ENCODE results near the gene FSTL5. TPM values are rescaled to one million over a fixed set of nuclear protein-coding genes. Genes with fewer than 3 reads are reported as not detected.

Gene FSTL5
- total RNA-seq, 1 experiment from 2014 or later: not detected

DNA sequence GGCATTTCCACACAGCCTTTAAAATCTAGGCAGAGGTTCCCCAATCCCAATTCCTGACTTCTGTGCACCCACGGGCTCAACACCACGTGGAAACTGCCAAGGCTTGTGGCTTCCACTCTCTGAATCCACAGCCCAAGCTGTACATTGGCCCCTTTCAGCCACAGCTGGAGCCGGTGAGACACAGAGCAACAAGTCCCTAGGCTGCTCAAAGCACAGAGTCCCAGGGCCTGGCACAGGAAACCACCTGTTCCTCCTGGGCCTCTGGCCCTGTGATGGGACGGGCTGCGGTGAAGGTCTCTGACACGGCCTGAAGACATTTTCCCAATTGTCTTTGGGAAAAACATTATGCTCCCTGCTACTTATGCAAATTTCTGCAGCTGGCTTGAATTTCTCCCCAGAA lies 500.0 kb downstream of the FSTL5 start:
- no peaks in the 10 kb centered on the region for H3K9me3 Mint-ChIP-seq
- WGBS (ENCODE audit: extremely low coverage, insufficient read length, low lambda C conversion rate): no CpG with 5 or more reads among the region's 6 CpGs
- H4K5ac ChIP-seq (ENCODE audit: insufficient read length, low read depth, low read length): no peak overlapping the region

More for the DNA sequence above, 500.0 kb downstream of the FSTL5 start:
- Histone ChIP-seq H3T11ph (ENCODE audit: low read length) (no peak overlapping the region), H2BK120ac (ENCODE audit: low read depth, low read length, poor library complexity, severe bottlenecking) (no peak overlapping the region), H3K23me2 (ENCODE audit: insufficient read length, low read depth, low read length, poor library complexity, severe bottlenecking) (no peaks in the 10 kb centered on the region), H3K9ac (ENCODE audit: extremely low read depth, insufficient read length, low read length) (no peak overlapping the region), H3K18ac (ENCODE audit: insufficient read length, low read depth, low read length) (no peak overlapping the region), H2BK15ac (ENCODE audit: low read depth, low read length) (no peak overlapping the region), H3K4ac (ENCODE audit: low read depth, low read length) (no peak overlapping the region), H3K79me1 (ENCODE audit: insufficient read depth, low read depth, low read length, poor library complexity, severe bottlenecking) (no peaks in the 10 kb centered on the region), H2AFZ (ENCODE audit: low read length) (no peak overlapping the region), H3K27ac (ENCODE audit: insufficient read length, low read depth, low read length) (no peak overlapping the region), H3K79me2 (ENCODE audit: insufficient read depth, low read length) (no peaks in the 10 kb centered on the region), H3K27me3 (ENCODE audit: insufficient read depth, low read length) (no peaks in the 10 kb centered on the region), H2BK5ac (ENCODE audit: insufficient read length, low read length) (no peak overlapping the region), H4K8ac (replicated peaks; ENCODE audit: insufficient read length, low read depth, low read length) (no peak overlapping the region), H2BK12ac (ENCODE audit: insufficient read length, low read depth, low read length) (no peak overlapping the region), H2AK5ac (ENCODE audit: insufficient read length, low read length) (no peak overlapping the region), H3K9me3 (ENCODE audit: control insufficient read depth, low read depth, low read length) (no peaks in the 10 kb centered on the region), H3K4me1 (ENCODE audit: insufficient read depth, low read length) (no peaks in the 10 kb centered on the region), H3K23ac (ENCODE audit: insufficient read length, low read depth, low read length) (no peak overlapping the region), H3K14ac (ENCODE audit: insufficient read depth, low read length) (no peak overlapping the region), H4K91ac (ENCODE audit: insufficient read length, low read depth, low read length) (no peak overlapping the region), H3K56ac (ENCODE audit: insufficient read length, low read depth, low read length) (no peak overlapping the region), H3K4me2 (ENCODE audit: insufficient read depth, insufficient read length, low read length) (no peak overlapping the region), H2BK20ac (ENCODE audit: low read depth, low read length, poor library complexity, severe bottlenecking) (no peak overlapping the region), H4K20me1 (ENCODE audit: control insufficient read depth, insufficient read depth, insufficient read length) (no peaks in the 10 kb centered on the region)
- no peaks in the 10 kb centered on the region for H3K36me3 Mint-ChIP-seq (ENCODE audit: insufficient read depth in 1 of 3, low read depth in 3 of 3)
- H3K4me1 Mint-ChIP-seq: peaks cover 0 to 4% of the 10 kb centered on the region in 2 experiments; a peak in 1 of 4 replicates
- H3K4me3 Mint-ChIP-seq: no peak overlapping the region
- H3K27me3 Mint-ChIP-seq (ENCODE audit: low read depth): no peaks in the 10 kb centered on the region
- peak; percentile 26 for DNase-seq
- TF ChIP-seq, protein P1, sequence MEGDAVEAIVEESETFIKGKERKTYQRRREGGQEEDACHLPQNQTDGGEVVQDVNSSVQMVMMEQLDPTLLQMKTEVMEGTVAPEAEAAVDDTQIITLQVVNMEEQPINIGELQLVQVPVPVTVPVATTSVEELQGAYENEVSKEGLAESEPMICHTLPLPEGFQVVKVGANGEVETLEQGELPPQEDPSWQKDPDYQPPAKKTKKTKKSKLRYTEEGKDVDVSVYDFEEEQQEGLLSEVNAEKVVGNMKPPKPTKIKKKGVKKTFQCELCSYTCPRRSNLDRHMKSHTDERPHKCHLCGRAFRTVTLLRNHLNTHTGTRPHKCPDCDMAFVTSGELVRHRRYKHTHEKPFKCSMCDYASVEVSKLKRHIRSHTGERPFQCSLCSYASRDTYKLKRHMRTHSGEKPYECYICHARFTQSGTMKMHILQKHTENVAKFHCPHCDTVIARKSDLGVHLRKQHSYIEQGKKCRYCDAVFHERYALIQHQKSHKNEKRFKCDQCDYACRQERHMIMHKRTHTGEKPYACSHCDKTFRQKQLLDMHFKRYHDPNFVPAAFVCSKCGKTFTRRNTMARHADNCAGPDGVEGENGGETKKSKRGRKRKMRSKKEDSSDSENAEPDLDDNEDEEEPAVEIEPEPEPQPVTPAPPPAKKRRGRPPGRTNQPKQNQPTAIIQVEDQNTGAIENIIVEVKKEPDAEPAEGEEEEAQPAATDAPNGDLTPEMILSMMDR (conservative IDR thresholded peaks at IDR 0.05): no peak
- H3K27ac Mint-ChIP-seq: no peak overlapping the region

All from H9 (cell line).